Osteocyte (in vitro differentiated cells): Measurements from ENCODE around the gene TIMM23. TPM values are rescaled to one million over a fixed set of nuclear protein-coding genes. Genes with fewer than 3 reads are reported as not detected.

Experiments used
- DNase-seq: peaks from one replicate; pipeline ENCODE4 v3.0.0; 2021; ENCODE audit warnings: mixed read lengths; ENCODE audit not compliant: unreplicated experiment; ENCODE audit errors: extremely low spot score
- H3K27ac Mint-ChIP-seq: one replicate; pipeline ENCODE4 v1.8.0; 2021; ENCODE audit warnings: mild to moderate bottlenecking, mixed read lengths; ENCODE audit not compliant: unreplicated experiment
- H3K27me3 Mint-ChIP-seq: one replicate; pipeline ENCODE4 v1.8.0; 2021; ENCODE audit warnings: mixed read lengths; ENCODE audit not compliant: unreplicated experiment
- H3K36me3 Mint-ChIP-seq: one replicate; pipeline ENCODE4 v1.8.0; 2021; ENCODE audit warnings: mixed read lengths; ENCODE audit not compliant: unreplicated experiment
- H3K4me1 Mint-ChIP-seq: one replicate; pipeline ENCODE4 v1.8.0; 2021; ENCODE audit warnings: mixed read lengths; ENCODE audit not compliant: unreplicated experiment
- H3K4me3 Mint-ChIP-seq: one replicate; pipeline ENCODE4 v1.8.0; 2021; ENCODE audit warnings: mild to moderate bottlenecking, moderate library complexity, mixed read lengths; ENCODE audit not compliant: unreplicated experiment
- H3K9me3 Mint-ChIP-seq: one replicate; pipeline ENCODE4 v1.8.0; 2021; ENCODE audit warnings: mixed read lengths; ENCODE audit not compliant: unreplicated experiment
- total RNA-seq: library from RNA; stranded (reverse); gene quantifications from 2 replicates; pipeline ENCODE4 v1.2.1, GENCODE V29; 2021
- TF ChIP-seq, protein P1 (sequence below): fragments of 200-600 bp; sonication (generic); IDR thresholded peaks from 2 replicates; pipeline ENCODE4 v1.5.0; 2021; ENCODE audit warnings: antibody characterized with exemption, mild to moderate bottlenecking, moderate library complexity

Gene TIMM23
- total RNA-seq, 1 donor from 2014 or later: 61.1 TPM

DNA sequence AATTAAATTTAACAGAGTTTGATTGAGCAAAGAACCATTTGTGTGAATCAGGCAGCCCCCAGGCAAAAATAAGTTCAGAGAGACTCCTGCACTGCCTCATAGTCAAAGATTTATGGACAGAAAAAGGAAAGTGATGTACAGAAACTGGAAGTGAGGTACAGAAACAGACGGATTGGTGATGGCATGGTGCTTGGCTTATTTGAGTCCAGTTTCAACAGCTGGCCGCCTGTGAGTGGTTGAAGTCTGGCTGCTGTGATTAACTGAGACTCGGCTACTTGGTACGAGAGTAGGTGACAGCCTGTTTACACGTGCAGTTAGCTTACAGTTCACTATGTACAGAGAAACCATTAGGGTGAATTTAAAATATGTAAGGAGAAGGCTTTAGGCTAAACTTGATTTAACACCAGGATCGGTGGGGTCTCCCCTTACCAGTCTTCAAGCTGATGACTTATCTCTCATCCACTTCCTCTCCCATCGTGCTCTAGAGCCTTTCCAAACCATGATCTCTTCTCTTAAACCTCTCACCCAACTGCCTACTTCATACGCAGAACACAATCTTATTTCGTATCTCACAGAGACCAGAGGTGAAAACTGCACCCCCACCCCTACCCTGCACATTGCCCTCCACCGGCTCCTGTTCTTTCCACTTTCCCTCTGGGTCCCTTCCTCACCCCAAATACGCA lies 78.8 kb downstream of the TIMM23 start:
- no peak for DNase-seq

DNA sequence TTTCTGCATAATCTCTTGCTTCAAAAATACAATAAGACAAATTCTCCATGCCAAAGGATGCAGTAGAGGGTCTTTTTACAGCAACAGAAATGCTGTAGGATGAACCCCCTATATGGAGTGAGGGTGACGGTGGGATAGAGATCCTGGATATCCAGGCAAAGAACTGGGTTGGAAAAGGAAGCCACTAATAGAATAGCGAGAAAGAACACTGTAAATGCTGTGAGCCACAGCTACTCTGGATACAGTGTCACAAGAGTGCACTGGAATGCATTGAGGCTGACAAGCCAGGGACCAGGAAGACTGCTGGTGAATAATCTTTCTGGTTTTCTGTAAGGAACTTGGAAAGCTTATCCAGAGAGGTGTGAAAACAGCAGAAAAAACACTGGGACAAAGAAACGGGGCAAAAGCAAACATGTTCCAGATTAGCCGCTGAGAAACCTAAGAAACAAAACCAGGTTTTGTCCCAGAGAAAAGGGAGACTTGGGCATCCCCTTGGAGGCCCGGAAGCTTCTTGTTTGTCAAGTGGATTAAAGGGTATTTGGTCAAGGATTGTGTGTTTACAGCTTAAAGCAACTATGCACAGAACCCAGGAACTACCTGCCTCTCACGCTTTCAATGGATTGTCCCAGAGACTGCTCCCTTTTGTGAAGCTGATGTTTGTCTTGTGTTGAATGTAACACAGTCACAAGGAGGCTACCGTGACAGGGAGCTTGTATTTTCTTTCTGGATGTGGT lies 79.9 kb downstream of the TIMM23 start:
- Mint-ChIP-seq H3K4me3 (no peak overlapping the region), H3K36me3 (no peaks in the 10 kb centered on the region), H3K4me1 (no peaks in the 10 kb centered on the region), H3K9me3 (peaks cover 5% of the 10 kb centered on the region), H3K27ac (no peak overlapping the region), H3K27me3 (peaks cover 10% of the 10 kb centered on the region)
- no peak for DNase-seq
- TF ChIP-seq, protein P1, sequence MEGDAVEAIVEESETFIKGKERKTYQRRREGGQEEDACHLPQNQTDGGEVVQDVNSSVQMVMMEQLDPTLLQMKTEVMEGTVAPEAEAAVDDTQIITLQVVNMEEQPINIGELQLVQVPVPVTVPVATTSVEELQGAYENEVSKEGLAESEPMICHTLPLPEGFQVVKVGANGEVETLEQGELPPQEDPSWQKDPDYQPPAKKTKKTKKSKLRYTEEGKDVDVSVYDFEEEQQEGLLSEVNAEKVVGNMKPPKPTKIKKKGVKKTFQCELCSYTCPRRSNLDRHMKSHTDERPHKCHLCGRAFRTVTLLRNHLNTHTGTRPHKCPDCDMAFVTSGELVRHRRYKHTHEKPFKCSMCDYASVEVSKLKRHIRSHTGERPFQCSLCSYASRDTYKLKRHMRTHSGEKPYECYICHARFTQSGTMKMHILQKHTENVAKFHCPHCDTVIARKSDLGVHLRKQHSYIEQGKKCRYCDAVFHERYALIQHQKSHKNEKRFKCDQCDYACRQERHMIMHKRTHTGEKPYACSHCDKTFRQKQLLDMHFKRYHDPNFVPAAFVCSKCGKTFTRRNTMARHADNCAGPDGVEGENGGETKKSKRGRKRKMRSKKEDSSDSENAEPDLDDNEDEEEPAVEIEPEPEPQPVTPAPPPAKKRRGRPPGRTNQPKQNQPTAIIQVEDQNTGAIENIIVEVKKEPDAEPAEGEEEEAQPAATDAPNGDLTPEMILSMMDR: no peak

More for the DNA sequence above, 78.8 kb downstream of the TIMM23 start:
- TF ChIP-seq, protein P1: no peak
- H3K36me3 Mint-ChIP-seq: no peaks in the 10 kb centered on the region
- no peaks in the 10 kb centered on the region for H3K9me3 Mint-ChIP-seq
- no peaks in the 10 kb centered on the region for H3K4me1 Mint-ChIP-seq
- H3K27me3 Mint-ChIP-seq: peaks cover 13% of the 10 kb centered on the region
- no peak overlapping the region for H3K27ac Mint-ChIP-seq
- H3K4me3 Mint-ChIP-seq: no peak overlapping the region

DNA sequence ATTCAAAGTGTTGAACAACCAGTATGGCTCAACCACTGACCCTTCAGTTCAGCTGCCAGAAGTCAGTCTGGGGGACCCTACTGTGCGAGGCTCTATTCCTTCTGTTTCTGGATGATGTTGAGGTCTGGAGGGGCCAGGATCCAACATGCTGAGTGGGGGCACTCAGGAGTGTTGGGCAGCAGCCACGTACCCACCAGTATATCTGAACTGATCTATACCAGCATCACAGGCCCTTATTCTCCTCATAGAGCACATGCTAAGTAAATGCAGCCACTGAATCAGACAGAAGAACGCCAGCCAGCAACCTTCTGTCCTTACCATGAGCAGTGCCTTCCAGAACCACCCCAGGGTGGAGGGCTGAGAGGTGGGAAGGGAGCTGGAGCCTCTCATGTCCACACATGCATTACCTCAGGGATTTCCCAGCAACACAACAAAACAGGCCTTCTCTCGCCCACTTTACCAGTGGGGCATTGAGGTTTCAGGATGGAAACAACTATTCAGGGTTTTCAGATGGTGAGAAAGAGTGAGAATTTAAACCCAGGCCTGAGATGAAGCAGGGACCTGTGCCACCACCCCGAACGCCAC lies 80.6 kb downstream of the TIMM23 start:
- Mint-ChIP-seq H3K27me3 (peaks cover 11% of the 10 kb centered on the region), H3K4me1 (no peaks in the 10 kb centered on the region), H3K4me3 (no peak overlapping the region), H3K36me3 (no peaks in the 10 kb centered on the region), H3K9me3 (peaks cover 9% of the 10 kb centered on the region), H3K27ac (no peak overlapping the region)
- TF ChIP-seq, protein P1: no peak
- DNase-seq: no peak

Other genes with a start within 250 kb of the TIMM23 start
- gene WASHC2C, start 245.2 kb upstream of the TIMM23 start, total RNA-seq: 62.8 and 70.5 TPM in 2 replicates
- gene AGAP4, start 125.0 kb upstream of the TIMM23 start, total RNA-seq: 13.1 and 16.7 TPM in 2 replicates
- 106 and 109 TPM in 2 replicates for gene NCOA4, start 58.1 kb downstream of the TIMM23 start, total RNA-seq
- gene MSMB, start 73.8 kb downstream of the TIMM23 start, total RNA-seq: not detected in 2 replicates